Measurements from ENCODE around the gene SLC38A1. TPM values are rescaled to one million over a fixed set of nuclear protein-coding genes. Genes with fewer than 3 reads are reported as not detected.

The SLC38A1 gene
- total and polyA plus RNA-seq, 7 donors = 8.4 to 209 (median 149) TPM

- Histone ChIP-seq H3K27me3 (no peaks in the 10 kb centered on the region), H3K27ac (peak overlapping the region; percentile 69 to 84 (median 77)), H3K4me3 (peak overlapping the region in 1 of 4 donors; percentile 2), H3K36me3 (no peaks in the 10 kb centered on the region), H3K4me1 (peaks cover 0 to 51% (median 47%) of the 10 kb centered on the region in 4 donors), H3K9me3 (no peaks in the 10 kb centered on the region)
- DNase-seq = peak; percentile 70
- 40 to 65% methylated on average over 10 of the region's 10 CpGs for WGBS, 2 donors
- intact Hi-C loops (cut with DNase I) = loop anchor here (5.0 kb wide), 1 partner anchor 47 kb away; no protein-coding TSS in a partner anchor
- TF ChIP-seq CTCF (IDR thresholded peaks at IDR 0.05) (no peak), POLR2AphosphoS5 (IDR thresholded peaks at IDR 0.05) (peak in 3 of 4 donors; percentile 7 to 66 (median 26)), EP300 (IDR thresholded peaks at IDR 0.05) (peak in 3 of 4 donors; percentile 11 to 49 (median 33)), POLR2A (IDR thresholded peaks at IDR 0.05) (no peak)
Measured at GRCh38 chr12:46160101-46160980, 108.5 kb downstream of the SLC38A1 start.

DNA sequence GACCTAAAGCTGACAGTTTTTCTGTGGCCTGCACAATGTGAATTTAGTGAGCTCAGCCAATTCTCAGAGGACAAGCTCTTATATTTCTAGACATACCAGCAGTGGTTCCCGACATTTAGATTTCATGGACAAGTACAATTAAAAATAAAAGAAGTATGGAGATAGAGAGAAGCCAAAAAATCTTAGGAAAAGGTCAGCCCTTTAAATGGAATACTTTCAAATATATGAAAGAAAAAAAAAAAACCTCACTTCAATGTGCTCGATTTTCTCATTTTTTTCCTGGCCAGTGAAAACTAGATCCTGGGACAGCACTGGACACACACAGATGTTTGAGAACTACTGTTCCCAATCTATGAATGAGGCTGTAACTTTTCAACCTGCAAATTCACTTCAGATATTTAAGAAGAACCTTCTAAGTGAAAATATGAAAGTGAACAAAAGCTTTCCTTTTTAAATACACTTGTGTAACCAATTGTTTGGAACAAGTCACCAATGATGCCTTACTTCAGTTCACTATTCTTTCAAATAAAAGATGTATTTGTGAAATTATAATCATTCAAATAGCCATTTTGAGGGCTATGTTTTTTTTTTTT lies 109.4 kb downstream of the SLC38A1 start:
- peaks cover 0 to 60% (median 54%) of the 10 kb centered on the region in 4 donors for H3K4me1 ChIP-seq

DNA sequence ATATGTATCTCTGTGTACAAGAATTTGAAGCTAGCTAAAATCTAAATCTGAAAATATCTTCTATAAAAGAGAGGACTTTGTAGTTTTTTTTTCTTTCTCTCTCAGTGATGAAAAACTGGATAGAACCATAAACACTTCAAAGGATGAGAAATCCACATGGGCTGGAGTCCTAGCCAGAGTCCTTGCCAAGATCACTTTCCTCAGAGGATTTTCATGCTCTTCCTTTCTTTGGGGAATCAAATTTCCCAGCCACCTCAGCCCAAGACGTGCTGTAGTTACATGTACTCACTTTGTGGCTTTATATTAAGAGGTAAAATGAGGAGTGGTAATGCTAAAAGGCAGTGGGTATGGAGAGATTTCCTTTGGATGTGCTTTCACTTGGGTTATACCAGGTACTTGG lies 110.3 kb downstream of the SLC38A1 start:
- Histone ChIP-seq H3K27ac (peak overlapping the region; percentile 53 to 84 (median 75)), H3K9me3 (no peaks in the 10 kb centered on the region), H3K36me3 (no peaks in the 10 kb centered on the region), H3K4me3 (no peak overlapping the region), H3K27me3 (no peaks in the 10 kb centered on the region), H3K4me1 (peaks cover 0 to 69% (median 63%) of the 10 kb centered on the region in 4 donors)
- WGBS, 2 donors = 80 to 91% methylated on average over 1 of the region's 1 CpG
- intact Hi-C loops (cut with DNase I) = loop anchor here (2.0 to 10.0 kb wide), 3 partner anchors 110 to 506 kb away; partner anchors contain the start of genes SLC38A1 and SLC38A2
- TF ChIP-seq POLR2AphosphoS5 (IDR thresholded peaks at IDR 0.05) = peak in 1 of 4 donors; percentile 24
- TF ChIP-seq EP300 (IDR thresholded peaks at IDR 0.05) = no peak
- no peak for DNase-seq

More for the DNA sequence above, 109.4 kb downstream of the SLC38A1 start:
- DNase-seq = no peak
- no peaks in the 10 kb centered on the region for H3K27me3 ChIP-seq
- intact Hi-C loops (cut with DNase I) = loop anchor here (2.0 to 10.0 kb wide), 3 partner anchors 109 to 505 kb away; partner anchors contain the start of genes SLC38A1 and SLC38A2
- H3K4me3 ChIP-seq = no peak overlapping the region
- peak overlapping the region; percentile 69 to 84 (median 77) for H3K27ac ChIP-seq
- H3K9me3 ChIP-seq = no peaks in the 10 kb centered on the region
- no peaks in the 10 kb centered on the region for H3K36me3 ChIP-seq
- WGBS, 2 donors = 90 to 91% methylated on average over 2 of the region's 2 CpGs
- TF ChIP-seq CTCF (IDR thresholded peaks at IDR 0.05) (no peak), POLR2AphosphoS5 (IDR thresholded peaks at IDR 0.05) (no peak), POLR2A (IDR thresholded peaks at IDR 0.05) (no peak), EP300 (IDR thresholded peaks at IDR 0.05) (no peak)

DNA sequence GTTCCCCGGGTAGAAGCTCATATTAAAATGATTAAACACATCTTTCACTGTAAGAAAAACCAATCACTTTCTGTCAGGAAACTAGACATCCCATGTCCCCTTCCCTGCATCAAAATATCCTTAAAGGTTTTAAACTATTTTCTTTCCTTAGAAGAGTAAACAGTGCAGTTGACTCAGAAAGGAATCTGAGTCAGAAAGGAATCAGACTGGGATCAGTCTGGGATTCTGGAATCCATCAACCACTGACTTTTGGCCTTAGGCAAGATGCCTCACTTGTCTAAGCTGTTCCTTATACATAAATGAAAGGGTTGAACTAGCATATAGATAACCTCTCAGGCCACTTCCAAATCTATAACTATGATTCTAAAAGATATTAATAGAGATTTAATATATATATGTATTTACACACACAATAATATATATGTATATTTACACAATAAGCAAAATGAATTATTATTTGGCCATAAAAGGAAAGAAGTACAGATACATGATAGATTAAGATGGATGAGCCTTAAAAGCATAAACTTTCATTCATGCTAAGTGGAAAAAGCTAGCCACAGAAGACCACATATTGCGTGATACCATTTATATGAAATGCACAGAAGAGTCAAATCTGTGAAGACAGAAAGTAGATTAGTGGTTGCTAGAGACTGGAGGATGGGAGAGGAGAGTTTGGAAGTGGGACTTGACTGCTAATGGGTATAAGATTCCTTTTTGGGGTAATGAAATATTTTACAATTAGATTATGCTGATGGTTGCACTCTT lies 114.4 kb downstream of the SLC38A1 start:
- H3K36me3 ChIP-seq = no peaks in the 10 kb centered on the region
- WGBS, 2 donors = 55 to 66% methylated on average over 2 of the region's 2 CpGs
- H3K4me3 ChIP-seq = no peak overlapping the region
- H3K27ac ChIP-seq = peak overlapping the region in 3 of 4 donors; percentile 23 to 62 (median 58)
- TF ChIP-seq EP300 (IDR thresholded peaks at IDR 0.05) = no peak
- no peak for TF ChIP-seq CTCF (IDR thresholded peaks at IDR 0.05)
- TF ChIP-seq POLR2A (IDR thresholded peaks at IDR 0.05) = no peak
- TF ChIP-seq POLR2AphosphoS5 (IDR thresholded peaks at IDR 0.05) = peak in 3 of 4 donors; percentile 30 to 62 (median 39)
- no peaks in the 10 kb centered on the region for H3K9me3 ChIP-seq
- H3K4me1 ChIP-seq = peaks cover 0 to 51% (median 41%) of the 10 kb centered on the region in 4 donors
- no peak for DNase-seq
- H3K27me3 ChIP-seq = no peaks in the 10 kb centered on the region
- intact Hi-C loops (cut with DNase I) = loop anchor here (10.0 kb wide), 1 partner anchor 510 kb away; no protein-coding TSS in a partner anchor

Measured in sigmoid colon (tissue), 7 donors.